GM21360 (cell line): ENCODE measurements around the gene NUP62.

ENCODE experiments used
- ATAC-seq: cut with Tn5 transposase; IDR thresholded peaks from one replicate; pipeline ENCODE4 v1.9.1; 2021; ENCODE audit warnings: mild to moderate bottlenecking, moderate library complexity; ENCODE audit not compliant: unreplicated experiment

NUP62 gene

DNA sequence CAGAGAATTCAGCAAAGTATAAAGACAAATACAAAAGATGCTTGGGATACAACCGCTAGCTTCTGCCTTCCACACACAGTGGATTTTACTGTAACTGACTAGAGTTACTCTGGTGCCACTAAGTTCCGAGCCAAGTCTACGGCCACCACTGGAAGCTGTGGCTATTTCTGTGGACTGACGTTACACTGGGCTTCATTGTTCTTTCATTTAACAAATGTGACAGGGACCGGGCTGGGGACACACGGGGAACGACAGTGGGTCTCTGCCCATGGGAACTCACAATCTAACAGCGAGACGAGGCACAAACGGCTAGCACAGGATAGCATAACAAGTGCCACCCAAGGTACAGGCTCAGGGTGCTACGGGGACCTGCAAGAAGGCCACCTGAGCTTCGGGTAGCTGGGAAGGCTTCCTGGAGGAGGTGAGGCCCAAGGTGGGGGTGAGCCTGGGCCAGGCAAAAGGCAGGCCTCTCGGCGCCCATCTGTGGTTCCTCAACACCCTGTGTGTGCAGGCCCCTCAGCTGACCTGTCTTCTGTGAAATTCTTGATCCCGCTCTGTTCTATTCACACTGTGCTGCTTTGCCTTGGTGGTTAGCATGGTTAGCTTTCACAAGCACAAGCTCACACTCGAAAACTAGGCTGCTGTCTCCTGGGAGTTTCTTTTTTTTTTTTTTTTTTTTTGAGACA lies 22.3 kb downstream of the NUP62 start:
- ATAC-seq, result no peak

DNA sequence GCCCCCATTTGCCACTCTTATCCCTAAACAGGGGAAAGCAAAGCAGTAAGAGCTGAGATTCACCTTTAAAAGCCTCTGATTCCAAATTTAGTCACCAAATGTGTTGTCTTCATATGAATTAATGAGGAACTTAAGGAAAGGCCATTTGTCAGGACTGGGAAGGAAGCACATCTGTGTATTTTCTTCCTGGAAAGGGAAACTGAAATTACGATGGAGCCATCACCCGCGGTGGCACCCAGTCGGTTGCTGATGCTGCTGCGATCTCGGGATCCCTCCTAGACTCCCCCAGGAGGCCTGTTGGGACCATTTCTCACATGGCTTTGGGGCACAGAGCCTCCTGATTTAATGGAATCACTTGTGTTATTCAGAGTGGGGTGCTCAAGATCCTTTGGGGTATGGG lies 25.2 kb downstream of the NUP62 start:
- ATAC-seq, result no peak

DNA sequence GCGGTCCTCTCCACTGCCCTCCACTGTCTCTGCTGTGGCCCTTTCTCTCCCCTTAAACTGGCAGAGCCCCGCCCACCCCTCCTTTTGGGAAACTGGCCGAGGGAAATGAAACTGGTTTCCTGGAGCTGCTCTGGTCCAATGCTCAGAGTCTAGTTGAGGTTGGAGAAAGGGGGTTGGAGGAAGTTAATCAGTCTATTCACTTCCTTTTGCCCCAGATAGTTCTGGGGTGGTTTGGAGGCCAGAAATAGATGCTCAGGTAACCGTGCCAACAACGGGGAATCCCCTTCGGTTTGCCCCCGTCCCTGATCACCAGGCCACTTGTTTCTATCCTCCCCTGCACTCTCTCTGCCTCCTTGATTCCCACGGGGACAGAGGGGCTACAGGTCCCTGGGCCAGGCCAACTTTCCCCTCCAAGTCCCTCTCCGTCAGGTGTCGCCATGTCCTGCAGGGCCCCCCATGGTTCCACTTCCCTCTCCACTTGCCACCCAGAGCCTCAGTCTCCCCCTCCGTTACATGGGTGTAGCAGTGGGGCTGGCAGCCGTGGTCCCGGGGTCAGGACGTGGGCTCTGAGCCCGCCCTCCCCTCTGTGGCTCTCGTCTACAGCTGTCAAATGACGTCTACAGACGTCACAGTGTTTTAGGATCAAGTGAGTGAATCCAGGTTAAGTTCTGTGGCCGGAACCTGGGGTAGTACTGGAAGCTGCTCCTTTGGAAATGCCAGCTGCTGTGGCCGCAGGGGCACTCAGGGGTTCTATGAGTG lies 32.3 kb downstream of the NUP62 start, which contains the start of gene IL4I1:
IL4I1 (minus strand) TSS at position 25 of the 759 bp plus-strand sequence. CDS start 727 bp downstream, outside the sequence.
- ATAC-seq, result peak; percentile 43

- ATAC-seq, result no peak
Observed at GRCh38 chr19:49895566-49896297, 33.6 kb downstream of the NUP62 start.

DNA sequence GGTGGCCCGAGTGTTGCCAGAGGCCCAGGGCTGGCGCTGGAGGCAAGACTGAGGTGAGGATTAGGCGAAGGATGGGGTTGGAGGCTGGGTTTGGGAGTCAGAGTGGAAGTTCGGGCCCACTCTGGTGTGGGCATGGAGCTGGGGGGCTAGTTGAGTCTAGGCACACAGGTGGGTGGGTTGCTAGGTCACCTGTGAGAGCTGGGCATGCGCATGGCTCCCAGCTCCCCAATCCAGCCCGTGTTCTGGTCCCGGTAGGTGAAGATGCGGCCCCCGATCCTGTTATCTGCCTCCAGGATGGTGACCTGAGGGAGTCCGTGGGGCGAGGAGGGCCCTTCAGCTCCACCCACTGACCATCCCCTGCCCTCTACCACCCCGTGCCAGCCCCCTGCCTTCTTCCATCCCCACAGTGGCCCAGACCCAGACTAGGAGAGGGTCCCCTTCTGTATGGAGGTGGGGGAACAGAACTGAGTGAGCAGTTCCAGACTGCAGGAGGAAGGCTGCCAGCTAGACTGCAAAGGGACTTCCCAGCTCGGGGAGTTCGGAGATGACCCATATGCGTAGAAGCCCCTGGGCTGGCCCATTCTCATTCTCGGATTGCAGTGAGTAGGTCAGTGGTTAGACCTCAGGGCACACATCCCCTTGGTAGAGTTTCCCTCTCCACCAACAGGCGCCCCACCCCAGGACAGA lies 34.3 kb downstream of the NUP62 start:
- ATAC-seq, result no peak

- ATAC-seq, result no peak
Observed at GRCh38 chr19:49894011-49894664, 35.2 kb downstream of the NUP62 start.

- no peak for ATAC-seq
Observed at GRCh38 chr19:49892716-49893115, 36.6 kb downstream of the NUP62 start.

GRCh38 chr19:49891393-49891792 lies 37.9 kb downstream of the NUP62 start:
- no peak for ATAC-seq

DNA sequence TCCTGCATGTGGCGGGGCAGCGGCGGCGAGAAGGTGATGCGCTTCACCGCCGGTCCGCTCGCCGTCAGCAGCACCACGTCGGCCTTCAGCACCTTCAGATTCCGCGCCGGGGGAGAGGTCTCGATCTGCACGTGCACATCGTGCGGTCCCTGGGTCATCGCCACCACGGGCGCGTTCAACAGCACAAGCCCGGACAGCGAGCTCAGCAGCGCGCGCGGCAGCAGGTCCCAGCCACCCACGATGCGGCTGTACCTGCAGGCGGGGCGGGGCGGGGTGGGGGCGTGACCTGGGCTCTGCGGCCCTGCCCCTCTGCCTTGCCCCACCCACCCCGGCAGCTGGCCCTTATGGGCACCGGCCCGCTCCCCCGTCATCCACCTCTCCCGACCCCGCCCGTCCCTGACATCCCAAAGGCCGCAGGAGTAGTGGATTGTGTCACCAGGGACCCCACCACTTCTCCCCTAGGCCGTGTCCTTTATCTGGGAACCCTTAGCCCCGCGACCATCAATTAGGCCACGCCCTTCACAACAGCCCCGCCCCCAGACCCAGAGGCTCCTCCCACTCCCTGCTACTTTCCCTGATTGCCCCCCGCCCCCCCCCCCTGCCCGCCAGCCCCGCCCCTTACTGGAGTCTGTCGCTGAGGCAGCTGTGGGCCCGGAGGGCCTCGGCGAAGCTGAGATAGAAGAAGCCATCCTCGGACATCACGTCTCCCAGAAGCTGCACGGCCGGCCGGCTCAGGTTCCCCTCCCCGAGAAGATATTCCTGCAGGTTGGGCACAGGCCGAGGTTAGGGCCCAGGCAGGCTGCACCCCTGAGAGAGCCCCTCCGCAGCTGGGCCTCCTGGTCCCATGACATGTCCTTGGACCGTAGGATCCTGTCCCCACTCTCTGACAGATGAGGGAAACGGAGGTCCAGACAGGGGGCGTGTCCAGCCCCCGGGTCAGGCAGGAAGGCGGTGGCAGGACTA lies 38.7 kb downstream of the NUP62 start:
- no peak for ATAC-seq

GRCh38 chr19:49889687-49890348 lies 39.5 kb downstream of the NUP62 start:
- no peak for ATAC-seq

DNA sequence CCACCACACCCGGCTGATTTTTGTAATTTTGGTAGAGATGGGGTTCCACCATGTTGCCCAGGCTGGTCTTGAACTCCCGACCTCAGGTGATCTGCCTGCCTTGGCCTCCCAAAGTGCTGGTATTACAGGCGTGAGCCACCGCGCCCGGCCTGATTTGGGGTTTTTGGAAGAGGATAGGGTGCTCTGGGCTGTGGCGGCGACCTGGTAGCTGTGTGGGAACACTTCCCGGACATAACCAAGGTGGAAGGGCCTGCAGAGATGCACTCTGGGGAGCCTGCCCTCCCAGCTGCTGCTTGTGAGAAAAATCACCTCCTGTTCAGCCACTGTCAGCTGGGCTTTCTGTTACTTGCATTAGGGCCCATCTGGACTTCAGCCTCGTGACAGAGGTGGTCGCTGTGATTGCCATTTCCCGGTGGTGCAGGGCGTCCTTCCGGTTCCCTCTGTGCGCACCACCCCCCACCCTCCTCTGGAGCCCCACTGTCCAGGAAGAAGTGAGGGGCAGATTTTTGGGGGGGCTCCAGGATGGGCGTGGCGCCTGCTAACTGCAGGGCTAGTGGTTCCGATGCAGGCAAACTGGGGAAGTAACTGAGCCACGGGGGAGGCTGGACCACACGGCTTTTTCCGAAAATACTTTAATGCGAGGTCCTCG lies 40.1 kb downstream of the NUP62 start:
- no peak for ATAC-seq

DNA sequence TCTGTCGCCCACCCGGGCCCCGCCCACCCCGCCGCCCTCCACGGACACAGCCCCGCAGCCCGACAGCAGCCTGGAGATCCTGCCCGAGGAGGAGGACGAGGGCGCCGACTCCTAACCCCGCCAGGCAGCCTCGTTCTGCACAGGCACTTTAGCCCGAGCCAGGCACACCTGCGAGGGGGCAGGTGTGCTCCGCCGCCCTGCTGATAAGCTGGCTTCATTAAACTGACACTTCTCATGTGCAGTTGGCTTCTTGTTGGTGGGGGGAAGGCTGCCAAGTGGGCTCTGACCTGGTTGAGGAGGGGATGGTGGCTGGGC lies 40.8 kb downstream of the NUP62 start:
- ATAC-seq, result no peak

DNA sequence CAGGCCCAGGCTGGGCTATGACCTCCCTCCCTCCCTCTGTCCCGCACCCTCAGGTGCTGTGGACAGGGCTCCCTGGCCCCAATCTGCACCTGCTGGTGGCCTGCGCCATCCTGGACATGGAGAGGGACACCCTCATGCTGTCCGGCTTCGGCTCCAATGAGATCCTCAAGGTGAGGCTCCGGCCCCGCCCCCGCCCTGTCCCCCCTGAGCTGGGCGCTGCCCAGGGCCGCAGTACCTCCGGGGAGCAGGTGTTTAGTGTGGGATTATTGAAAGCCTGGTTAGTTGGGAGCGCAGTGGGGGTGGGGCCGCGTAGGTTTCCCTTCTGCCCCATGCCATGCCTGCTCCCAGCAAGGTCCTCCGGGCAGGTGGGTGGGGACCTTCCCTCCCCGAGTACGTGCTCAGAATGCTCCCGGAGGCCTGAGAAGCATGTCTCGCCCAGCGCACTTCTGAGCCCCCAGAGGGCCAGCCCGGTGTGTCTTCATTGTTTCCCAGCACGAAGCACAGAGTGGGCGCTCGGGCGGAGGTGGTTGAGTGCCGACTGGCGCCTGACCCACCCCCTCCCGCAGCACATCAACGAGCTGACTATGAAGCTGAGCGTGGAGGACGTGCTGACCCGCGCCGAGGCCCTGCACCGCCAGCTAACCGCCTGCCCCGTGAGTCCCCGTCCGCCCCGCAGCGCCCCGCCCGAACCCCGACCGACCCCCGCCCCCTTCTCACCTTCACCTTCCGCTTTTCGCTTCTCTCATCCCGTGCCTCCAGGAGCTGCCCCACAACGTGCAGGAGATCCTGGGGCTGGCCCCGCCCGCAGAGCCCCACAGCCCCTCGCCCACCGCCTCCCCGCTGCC lies 41.4 kb downstream of the NUP62 start:
- ATAC-seq, result no peak

DNA sequence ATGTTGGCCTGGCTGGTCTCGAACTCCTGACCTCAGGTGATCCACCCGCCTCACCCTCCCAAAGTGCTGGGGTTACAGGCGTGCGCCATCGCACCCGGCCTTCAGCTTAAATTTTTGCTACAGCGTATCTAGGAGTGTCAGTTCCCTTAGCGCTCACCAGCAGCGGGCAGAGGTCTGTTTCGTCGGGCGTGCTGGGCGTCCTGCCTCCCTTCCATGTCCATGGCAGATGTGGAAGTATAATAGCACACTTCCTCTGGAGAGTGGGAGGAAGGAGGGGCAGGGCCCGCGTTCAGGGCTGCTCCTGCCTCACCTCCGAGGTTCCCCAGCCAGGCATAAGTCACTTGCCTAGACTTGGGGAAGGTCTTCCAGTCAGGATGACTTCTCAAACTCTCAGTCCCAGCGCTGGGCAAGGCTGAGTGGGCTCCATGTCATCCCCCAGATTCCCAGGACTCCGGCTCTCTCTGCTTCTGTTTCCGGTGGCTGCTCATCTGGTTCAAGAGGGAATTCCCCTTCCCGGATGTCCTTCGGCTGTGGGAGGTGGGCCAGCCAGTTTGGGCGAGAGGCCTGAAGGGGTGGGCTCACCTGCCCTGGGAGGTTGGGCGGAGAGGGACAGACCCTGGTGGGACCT lies 42.2 kb downstream of the NUP62 start:
- ATAC-seq, result no peak

DNA sequence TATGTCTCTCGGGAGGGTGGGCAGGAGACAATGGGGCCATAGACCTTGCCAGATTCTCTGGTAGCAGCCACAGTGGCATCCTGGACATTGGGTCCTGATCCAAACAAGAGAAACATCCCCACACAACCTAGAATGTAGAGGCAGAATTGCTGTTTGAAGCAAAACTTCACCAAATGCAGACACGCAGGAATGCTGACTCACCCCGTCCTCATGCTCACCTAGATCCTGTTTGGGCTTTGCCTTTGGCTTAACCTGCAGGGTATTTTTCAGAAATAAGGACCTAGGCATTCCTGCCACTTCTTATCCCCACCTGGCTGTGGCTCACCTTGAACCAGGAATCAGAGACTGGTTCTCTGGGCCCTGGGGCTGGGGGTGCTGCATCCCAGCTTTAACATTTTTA lies 44.5 kb downstream of the NUP62 start:
- no peak for ATAC-seq

DNA sequence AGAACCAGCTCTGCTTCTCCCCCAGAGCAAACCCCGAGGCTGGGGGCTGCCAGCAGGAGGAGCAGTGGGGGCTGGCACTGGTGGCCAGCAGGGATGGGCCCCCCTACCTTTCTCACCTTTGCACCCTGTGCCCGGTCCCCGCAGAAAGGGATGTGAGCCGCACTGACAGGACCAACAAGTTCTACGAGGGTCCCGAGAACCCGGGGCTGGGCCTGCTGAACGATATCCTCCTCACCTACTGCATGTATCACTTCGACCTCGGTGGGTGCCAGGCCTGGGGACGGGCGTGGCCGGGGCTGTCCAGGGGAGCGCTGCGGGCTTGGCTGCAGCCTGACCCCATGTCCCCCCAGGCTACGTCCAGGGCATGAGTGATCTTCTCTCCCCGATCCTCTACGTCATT lies 45.2 kb downstream of the NUP62 start:
- no peak for ATAC-seq

DNA sequence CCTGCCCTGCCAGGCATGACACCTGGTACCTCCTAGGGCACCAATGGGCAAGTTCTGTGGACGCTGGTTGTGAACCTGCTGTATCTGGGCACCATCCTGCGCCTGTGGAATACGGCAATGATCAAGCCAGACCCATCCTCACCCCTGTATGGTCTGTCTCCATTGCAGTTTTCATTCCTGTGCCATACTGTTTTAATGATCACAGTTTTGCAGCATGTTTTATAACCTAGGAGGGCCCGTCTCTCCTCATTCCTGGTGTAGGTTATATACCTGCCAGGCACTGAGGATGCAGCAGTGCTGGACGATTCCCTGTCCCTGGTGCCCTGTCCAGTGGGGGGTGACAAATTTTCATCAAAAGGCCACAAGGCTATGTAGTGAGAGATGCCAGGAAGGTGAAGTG lies 46.2 kb downstream of the NUP62 start:
- no peak for ATAC-seq
